GM21360 (cell line): Measurements from ENCODE around the gene PARVG.

Experiments
- ATAC-seq: cut with Tn5 transposase; IDR thresholded peaks from one replicate; pipeline ENCODE4 v1.9.1; 2021; ENCODE audit warnings: mild to moderate bottlenecking, moderate library complexity; ENCODE audit not compliant: unreplicated experiment

The PARVG gene

DNA sequence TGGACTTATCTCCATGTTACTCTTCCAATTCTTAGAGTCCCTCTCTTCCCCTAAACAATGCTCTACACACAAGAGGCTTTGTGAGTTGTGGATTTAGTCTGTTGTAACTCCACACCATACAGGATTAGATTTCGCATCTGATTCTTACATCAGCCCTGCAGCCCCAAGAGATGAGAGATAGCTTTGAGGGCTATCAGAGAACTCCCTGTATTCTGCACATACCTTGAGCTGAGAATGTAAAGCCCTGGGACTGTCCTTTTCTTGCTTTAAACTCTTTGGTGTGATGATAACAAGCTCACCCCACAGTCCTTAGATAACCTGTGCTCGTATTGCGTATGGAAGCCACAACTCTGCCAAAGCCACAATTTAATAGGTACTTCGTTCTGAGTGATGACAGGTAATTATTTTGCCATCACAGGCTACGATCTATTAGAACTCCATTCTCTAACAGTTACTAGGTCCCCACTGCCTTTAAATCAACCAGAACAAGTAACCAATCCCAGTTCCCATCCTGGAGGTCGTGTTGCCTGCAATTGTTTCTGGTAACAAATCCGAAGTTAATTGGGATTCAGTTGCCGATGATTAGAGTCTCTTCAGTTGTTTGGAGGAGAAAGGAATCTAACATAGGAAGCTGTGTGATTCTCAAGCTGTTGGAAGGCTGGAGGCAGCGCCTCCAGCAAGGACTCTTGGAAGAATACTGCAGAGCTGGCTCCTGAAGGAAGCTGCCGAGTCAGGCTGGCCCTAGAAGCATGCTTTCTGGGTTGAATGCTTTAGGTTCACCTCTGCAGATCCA is 1.3 kb upstream of the PARVG start:
- no peak for ATAC-seq

DNA sequence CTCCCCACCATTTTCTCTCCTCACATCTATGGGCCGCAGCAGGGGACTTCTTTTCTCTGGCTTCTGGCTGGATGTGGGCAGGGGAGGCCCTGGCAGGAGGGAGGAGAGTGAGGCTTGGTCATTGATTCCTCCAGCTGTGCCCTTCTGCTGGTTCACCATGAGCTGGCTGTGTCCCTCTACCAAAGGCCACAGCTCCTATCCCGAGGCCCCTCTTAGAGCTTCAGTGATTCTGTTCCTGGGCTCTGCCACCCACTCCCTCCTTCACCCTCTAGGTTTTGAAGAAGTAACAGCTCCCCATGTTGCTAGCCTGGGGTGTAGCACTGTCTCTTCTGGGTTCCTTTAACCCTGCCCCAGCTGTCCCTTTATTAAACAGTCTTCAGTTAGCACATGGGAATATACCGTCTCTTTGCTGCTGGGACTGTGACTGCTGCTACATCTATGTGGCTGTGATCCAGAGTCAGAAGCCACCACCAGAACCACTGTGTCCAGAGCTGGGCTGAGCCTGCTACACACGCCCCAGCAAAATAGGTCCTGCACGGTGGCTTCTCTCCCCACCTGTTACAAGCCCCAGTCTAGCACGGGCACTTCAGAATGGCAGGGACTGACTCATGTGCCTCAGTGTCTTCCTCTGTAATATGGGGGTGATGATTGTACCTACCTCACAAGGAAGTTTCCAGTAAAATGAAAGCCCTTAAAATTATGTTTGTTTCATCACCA is 578 bp upstream of the PARVG start:
- ATAC-seq = no peak

DNA sequence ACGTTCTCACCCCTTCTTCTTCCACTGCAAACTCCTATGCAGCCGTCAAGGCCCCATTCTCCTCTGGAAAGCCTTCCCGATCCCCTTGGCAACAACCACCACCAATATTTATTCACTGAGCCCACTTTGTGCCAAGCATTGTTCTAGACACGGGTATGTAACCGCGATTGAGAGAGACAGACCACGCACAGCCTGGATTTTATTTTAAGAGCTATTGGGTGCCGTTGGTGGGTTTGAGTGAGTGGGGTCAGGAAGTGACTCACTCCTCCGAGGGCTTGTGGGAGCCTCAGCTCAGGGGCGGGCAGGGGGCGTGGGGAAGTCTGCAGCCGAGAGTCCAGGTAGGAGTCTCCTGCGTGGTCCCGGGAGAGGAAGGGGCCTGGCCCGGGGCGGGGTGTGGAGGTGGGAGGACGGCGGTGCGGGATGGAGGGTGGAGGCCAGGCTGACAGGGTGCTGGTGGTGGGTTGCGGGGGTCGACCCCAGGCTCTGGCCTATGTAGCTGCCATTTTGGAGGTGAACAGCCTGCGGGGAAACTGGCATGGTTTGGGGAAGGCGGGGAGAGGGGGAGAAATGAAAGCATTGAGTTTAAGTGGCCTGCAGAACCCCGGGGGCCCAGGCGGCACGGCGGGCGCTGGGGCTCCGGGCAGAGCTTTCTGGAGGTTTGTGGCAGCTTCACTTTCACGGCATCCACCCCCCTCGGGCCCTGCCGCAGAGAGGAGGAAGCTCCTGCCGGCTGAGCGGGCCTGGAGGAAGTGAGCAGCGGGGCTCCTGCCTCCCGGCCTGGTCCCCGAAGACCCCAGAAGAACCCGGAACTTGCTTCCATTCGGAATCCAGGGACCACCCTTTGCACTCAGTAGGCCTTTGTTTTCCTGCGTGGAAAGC is 547 bp downstream of the PARVG start:
- no peak for ATAC-seq

DNA sequence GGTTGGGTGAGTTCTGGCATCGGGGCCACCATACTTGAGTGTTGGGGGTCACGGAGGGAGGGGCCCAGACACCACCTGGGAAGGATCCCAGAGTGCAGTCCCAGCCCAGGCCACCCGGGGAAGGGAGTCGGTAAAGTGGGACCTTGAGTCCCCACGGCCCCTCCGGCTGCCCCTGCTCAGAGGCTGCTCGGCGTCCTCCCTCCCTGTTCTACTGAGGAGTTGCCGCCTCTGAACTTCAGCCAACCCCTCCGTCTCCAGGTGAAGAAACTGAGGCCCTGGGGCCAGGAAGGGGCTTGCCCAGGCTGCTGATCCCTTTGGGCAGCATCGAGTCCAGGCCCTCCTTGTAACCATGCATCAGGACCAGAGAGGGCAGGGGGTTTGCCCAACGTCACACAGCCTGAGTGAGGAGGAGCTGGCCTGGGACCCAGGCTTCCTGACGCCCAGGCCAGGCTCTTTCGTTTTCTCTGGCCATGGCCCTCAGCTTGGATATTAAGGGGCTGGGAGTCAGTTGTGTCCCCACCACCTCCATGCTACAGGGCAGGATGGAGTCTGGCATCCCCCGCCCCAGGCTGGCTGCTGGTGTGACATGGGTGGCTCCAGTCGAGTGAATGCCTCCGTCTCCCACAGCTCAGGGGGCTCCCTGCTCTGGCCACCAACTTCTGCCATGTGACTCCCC is 1.3 kb downstream of the PARVG start:
- ATAC-seq = no peak

DNA sequence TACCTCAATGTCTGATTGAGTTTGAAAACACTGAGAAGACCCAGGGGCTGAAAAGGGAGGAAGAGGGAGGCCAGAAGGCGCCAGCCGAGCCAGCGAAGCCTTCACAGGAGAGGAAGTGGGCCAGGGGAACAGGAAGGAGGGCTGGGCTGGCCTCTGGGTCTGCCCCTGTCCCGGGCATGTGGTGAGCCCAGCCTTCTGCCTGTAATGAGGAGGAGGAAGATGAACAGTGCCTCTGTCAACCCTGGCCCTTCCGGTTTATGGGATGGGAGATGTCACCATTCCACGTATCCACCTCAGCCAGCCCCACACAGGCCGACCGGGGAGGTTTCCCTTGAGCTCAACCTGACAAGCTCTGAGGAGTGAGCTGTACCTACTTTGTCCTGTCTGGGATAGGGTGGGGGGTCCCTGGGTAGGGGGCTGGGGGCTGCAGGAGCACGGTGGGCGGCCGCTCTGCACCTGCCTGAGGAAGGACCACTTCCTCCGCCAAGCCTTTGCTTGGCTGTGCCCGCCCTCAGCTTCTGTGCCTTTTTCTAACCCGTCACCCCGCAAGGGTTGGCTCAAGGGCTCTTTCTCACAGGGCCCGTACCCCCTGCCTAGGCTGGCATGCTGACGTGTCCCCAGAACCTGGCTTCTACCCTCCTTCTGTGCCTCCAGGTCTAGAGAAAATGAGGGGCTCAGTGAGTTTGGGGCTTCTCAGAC is 2.0 kb downstream of the PARVG start:
- ATAC-seq = no peak

DNA sequence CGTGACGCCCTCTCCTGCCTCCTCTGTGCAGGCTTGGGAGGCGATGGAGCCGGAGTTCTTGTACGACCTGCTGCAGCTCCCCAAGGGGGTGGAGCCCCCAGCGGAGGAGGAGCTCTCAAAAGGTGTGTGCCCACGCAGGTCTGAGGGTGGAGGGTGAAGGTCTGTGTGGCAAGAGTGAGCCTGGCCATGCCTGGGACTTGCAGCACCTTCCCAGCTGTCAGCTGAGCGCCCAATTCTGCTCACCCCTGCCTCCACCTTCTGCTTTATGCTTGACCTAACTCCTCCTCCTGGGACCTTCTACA is 2.5 kb downstream of the PARVG start:
- no peak for ATAC-seq

DNA sequence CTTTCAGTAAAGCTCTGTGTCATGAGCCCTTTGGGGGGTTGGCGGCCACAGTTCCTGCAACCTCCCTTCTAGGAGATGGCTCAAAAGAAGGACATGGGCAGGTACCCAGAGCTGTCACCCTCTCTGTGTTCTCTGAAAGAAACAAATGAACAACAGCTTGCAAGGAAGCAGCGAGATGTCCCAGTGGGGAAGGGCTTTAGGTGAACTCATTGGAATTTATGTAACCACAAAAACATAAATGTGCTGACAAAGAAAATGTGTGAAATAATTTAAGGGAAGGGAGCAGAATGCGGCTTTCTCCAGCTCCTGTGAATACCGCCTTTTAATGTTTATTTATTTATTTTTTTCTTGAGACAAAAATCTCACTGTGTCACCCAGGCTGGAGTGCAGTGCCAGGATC is 3.3 kb downstream of the PARVG start:
- no peak for ATAC-seq

DNA sequence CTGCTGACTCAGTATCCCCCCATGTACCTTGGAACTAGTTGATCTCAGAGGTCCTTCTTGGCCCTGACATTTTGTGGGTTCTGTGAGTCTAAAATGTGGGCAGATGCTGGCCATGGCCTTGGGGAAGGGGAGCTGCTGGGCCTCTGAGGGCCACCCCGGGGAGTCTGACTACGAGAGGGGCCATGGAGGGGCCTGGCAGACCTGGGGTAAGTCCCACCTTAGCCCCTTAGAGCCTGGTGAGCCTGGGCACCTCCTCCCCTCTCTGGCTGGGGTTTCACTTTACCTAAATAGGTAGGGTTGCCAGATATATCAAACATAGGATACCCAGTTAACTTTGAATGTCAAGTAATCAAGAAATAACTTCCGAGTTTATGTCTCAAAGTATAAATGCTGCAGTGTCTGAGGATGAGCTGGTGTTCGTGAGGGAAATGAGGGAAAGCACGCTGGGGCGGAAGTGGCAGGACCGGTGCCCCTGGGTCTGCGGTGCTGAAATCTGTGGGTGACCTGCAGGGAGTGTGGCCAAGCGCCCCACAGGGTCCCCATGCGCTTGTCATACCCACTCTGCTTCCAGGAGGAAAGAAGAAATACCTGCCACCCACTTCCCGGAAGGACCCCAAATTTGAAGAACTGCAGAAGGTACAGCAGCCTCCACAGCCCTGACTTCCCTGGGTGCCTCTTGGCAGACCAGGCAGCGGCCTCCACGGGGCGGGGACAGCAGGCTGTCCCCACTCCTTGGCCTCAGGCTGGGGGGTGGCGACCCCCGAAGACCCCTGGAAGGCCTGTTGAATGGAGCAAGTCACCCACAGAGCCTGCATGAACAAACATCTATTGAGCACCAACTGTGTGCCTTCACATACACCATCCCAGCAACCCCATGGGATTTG is 4.8 kb downstream of the PARVG start:
- no peak for ATAC-seq

DNA sequence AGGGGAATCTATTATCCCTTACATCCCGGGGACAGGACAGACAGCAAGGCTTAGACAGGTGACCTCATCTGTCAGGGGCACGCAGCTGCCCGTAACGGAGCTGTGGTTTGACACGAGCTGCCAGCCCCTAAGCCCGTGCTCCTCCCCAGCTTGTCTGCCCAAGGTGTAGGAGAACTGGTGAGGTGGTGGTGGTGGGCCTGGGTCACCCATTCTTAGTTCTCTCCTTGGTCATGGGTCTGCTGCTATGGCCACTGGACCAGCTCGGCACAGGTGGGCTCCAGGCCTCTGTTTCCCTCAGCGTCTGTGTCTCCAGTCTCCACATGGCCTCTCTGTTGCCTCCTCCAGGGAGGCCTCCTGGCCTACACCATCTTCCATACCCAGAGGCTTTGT is 5.4 kb downstream of the PARVG start:
- no peak for ATAC-seq

DNA sequence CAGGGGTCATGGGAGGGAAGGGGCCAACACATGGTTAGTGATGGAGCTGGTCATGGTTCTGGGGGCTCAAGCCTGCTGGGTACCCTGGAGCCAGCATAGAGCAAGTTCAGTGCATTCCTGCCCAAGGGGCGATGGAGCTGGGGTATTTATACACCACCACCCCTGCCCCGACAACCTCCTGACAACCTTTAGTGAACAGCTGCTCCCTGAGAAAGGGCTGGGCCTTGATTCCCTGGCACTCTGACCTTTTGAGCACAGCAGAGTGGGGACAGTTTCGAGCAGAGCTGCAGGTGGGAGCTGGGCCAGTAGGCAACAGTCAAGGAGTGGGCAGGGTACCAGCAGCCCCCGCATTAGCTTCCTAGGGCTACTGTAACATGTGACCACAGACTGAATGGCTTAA is 6.0 kb downstream of the PARVG start:
- no peak for ATAC-seq

DNA sequence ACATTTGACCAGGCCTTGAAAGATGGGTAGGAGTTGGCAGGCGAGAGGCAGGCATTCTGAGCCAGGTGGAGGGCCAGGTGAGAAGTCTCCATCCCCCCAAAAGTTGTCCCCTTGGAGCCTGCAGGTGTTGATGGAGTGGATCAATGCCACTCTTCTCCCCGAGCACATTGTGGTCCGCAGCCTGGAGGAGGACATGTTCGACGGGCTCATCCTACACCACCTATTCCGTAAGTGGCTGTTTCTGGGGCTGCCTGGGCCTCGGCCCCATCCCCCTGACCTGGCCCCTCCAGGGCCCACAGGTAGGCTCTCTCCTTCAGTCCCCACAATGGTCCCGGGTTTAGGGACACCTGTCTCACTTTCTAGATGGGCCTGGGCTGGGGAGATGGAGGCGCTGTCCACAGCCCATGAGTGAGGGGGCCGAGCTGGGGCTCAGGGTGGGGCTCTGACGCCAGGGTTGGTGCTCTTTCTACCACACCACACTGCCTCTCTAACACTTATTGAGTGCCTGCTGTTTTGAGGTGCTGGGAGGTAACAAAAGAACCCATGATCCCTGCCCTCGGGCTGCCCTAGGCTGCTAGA is 7.0 kb downstream of the PARVG start:
- no peak for ATAC-seq

DNA sequence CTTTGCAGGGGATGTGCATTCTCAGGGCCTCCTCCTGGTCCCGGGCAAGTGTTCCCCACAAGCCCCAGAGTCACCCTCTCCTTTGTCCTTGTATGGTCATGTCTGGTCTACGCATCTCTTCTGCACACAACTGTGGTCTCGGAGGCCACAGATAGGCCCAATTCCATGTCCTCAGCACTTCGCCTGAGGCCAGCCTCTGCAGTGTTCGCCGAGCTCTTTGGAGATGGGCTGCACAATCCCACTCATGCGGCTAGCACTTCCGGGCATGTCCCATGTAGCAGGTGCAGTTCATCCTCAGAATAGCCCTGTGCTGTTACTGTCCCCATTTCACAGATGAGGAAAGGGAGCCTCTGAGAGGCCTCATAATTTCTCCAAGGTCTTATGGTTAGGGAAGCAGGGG is 7.6 kb downstream of the PARVG start:
- no peak for ATAC-seq

DNA sequence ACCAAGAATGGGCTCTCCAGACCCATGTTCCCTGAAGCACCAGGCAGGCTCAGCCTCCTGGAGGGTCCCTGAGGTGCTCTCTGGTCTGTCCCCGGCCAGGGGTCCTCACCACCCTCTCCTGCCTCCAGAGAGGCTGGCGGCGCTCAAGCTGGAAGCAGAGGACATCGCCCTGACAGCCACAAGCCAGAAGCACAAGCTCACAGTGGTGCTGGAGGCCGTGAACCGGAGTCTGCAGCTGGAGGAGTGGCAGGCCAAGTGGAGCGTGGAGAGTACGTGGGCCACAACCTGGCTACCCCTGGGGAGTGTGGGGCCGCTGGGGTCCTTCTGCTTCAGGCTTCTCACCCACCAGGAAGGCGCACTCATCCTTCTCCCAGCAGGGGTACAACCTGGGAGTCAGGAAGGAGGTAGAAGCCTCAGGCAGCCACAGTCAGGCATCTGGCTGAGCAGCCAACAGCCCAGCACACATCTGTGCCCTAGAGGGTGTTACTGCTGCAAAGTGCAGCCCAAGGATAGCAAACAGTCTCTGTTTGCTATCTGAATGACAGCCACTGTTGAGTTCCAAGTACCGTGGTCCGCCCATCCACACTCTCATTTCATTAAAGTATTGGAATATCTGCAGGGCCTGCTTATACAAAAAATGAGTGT is 8.4 kb downstream of the PARVG start:
- no peak for ATAC-seq

DNA sequence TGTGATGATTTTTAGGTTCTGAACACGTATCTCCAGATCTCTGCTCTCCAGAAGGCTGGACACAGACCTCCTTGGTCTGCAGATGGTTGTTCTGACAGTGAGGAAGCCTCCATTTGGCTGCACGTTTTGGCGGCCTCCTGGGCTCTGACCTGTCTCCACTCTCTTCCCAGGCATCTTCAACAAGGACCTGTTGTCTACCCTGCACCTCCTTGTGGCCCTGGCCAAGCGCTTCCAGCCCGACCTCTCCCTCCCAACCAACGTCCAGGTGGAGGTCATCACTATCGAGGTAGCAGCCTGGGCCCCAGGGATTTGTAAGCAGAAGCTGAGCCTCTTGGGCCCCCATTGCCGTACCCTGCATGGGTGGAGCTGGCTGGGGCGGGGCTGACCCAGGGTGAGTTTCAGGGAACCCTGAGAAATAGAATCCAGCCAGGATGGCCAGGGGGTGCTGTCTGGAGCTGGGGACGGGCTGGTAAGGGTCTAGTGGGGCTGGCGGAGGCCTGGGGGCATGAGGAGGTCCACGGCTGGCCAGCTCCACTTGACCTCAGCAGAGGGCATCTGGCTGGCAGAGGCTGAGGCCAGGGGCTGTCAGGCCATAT is 9.8 kb downstream of the PARVG start:
- ATAC-seq = no peak

DNA sequence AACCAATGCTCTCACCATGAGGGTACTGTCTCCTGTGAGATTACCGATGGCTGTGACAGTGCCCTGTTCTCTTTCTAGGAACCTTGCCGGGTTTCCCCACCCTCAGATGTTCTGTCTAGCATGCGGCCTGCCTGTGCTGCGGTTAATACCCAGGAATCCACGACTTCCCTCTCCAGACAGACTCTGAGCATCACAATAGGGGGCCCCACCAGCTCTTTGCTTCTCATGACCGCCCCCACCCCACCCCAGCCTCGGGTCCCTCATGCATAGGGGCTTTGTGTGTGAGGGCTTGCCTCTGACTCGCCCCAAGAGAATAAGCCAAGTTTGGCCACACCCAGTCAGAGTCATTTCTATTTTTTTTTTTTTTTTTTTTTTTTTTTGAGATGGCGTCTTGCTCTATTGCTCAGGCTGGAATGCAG is 10.3 kb downstream of the PARVG start:
- ATAC-seq = no peak

DNA sequence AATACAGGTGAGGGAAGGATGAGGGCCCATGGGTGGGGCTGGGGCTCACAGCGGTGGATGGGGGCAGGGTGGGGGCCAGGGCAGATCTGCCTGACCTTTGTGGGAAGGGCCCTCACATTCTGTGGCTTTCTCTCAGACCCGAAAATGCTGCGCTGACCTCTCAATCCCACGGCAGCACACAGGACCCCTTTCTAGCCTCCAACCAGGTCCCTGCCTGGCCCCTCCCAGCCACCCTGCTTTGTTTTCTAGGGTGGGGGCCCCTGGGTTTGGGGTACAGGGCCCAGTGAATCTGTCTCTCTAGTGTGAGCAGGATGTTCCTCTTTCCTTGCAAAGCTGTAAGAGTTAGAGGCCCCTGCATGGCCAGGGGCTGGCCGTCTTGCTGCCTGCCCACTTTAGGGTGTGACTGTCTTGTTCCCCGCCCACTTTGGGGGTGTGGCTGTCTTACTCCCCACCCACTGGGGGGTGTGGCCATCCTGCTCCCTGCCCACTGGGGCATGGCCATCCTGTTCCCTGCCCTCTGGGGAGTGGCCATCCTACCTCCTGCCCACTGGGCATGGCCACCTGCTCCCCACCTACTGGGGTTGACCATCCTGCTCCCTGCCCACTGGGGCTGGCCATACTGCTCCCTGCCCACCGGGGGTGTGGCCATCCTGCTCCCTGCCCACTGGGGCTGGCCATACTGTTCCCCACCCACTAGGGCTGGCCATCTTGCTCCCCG is 11.5 kb downstream of the PARVG start:
- no peak for ATAC-seq

DNA sequence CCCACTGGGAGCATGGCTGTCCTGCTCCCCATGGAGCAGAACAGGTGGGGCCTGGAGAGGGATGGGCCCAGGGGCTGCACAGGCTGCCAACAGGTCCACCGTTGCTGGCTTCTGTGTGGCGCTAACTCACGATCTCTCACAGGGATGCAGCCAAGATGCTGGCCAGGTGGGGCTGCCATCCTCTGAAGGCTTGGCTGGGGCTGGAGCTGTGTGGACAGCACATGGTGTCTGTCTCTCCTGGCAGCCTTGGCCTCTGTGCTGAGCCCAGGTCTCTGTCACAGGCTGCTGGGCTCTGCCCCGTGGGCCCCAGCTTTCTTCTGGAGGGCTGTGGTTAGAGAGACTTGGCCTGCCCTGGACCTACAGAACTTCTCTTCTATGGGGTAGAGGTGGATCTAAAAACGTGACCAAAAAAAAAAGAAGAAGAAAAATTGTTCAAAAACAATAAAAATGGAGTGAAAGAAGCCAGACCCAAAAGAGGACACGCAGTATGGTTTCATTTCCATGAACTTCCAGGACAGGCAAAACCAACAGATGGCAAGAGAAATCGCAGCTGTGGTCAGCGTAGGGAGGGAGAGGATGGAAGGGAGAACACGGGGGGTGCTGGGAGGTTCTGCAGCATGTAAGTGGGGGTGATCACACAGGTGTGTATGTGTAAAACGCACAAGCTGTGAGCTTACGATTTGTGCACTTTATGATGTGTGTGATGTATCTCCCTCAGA is 12.2 kb downstream of the PARVG start:
- no peak for ATAC-seq
